ENCODE data around the gene NT5C1B. TPM values are rescaled to one million over a fixed set of nuclear protein-coding genes. Genes with fewer than 3 reads are reported as not detected.

The NT5C1B gene
- polyA plus RNA-seq, 1 donor from 2014 or later, result not detected

- Histone ChIP-seq H3K9me2 (ENCODE audit: insufficient read depth, low read length) (no peaks in the 10 kb centered on the region), H4K20me1 (ENCODE audit: insufficient read depth) (no peaks in the 10 kb centered on the region), H3K27ac (ENCODE audit: low read length) (no peak overlapping the region), H3K4me3 (ENCODE audit: low read length) (no peak overlapping the region), H3K4me2 (ENCODE audit: low read length) (no peak overlapping the region), H3F3A (ENCODE audit: insufficient read depth, low read length, poor library complexity, severe bottlenecking) (no peaks in the 10 kb centered on the region), H3K9me3 (ENCODE audit: low read length) (no peaks in the 10 kb centered on the region), H2AFZ (ENCODE audit: low read depth, low read length) (no peak overlapping the region), H3K79me2 (replicated peaks; ENCODE audit: insufficient read depth, low read length) (no peaks in the 10 kb centered on the region), H3K9ac (ENCODE audit: low read length) (no peak overlapping the region), H3K27me3 (ENCODE audit: insufficient read depth, low read depth, low read length) (no peaks in the 10 kb centered on the region), H3K36me3 (ENCODE audit: insufficient read depth, low read length) (no peaks in the 10 kb centered on the region)
- TF ChIP-seq, protein P1, sequence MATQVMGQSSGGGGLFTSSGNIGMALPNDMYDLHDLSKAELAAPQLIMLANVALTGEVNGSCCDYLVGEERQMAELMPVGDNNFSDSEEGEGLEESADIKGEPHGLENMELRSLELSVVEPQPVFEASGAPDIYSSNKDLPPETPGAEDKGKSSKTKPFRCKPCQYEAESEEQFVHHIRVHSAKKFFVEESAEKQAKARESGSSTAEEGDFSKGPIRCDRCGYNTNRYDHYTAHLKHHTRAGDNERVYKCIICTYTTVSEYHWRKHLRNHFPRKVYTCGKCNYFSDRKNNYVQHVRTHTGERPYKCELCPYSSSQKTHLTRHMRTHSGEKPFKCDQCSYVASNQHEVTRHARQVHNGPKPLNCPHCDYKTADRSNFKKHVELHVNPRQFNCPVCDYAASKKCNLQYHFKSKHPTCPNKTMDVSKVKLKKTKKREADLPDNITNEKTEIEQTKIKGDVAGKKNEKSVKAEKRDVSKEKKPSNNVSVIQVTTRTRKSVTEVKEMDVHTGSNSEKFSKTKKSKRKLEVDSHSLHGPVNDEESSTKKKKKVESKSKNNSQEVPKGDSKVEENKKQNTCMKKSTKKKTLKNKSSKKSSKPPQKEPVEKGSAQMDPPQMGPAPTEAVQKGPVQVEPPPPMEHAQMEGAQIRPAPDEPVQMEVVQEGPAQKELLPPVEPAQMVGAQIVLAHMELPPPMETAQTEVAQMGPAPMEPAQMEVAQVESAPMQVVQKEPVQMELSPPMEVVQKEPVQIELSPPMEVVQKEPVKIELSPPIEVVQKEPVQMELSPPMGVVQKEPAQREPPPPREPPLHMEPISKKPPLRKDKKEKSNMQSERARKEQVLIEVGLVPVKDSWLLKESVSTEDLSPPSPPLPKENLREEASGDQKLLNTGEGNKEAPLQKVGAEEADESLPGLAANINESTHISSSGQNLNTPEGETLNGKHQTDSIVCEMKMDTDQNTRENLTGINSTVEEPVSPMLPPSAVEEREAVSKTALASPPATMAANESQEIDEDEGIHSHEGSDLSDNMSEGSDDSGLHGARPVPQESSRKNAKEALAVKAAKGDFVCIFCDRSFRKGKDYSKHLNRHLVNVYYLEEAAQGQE (IDR thresholded peaks at IDR 0.05; ENCODE audit: borderline replicate concordance), result no peak
- TF ChIP-seq CTCF (IDR thresholded peaks at IDR 0.05; ENCODE audit: poor library complexity, severe bottlenecking) (no peak), SMC3 (conservative IDR thresholded peaks at IDR 0.05; ENCODE audit: poor library complexity) (no peak), EP300 (conservative IDR thresholded peaks at IDR 0.05; ENCODE audit: poor library complexity, severe bottlenecking) (no peak), POLR2AphosphoS5 (IDR thresholded peaks at IDR 0.05) (no peak), RAD21 (conservative IDR thresholded peaks at IDR 0.05) (no peak), MXI1 (conservative IDR thresholded peaks at IDR 0.05; ENCODE audit: poor library complexity, severe bottlenecking) (no peak)
Measured at GRCh38 chr2:18611184-18611583, 21.8 kb upstream of the NT5C1B start.

DNA sequence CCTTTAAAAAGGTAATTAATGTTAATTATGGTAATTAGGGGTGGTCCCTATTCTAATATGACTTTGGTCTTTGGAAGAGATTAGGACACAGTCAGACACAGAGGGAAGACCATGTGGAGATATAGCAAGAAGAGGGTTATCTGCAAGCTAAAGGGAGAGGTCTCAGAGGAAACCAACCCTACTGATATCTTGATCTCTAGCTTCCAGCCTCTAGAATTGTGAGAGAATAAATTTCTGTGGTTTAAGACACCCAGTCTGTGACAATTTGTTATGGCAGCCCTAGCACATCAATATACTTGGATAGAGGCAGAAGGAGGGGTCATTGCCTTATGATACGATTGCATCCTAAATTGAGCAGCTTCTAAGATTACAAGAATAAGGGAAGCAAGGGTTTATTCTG is 21.3 kb upstream of the NT5C1B start:
- Histone ChIP-seq H2AFZ (ENCODE audit: low read depth, low read length) (no peak overlapping the region), H3F3A (ENCODE audit: insufficient read depth, low read length, poor library complexity, severe bottlenecking) (no peaks in the 10 kb centered on the region), H3K27me3 (ENCODE audit: insufficient read depth, low read depth, low read length) (no peaks in the 10 kb centered on the region), H3K27ac (ENCODE audit: low read length) (no peak overlapping the region), H3K9me2 (ENCODE audit: insufficient read depth, low read length) (no peaks in the 10 kb centered on the region), H3K4me2 (ENCODE audit: low read length) (no peak overlapping the region), H3K4me3 (ENCODE audit: low read length) (no peak overlapping the region), H4K20me1 (ENCODE audit: insufficient read depth) (no peaks in the 10 kb centered on the region), H3K79me2 (replicated peaks; ENCODE audit: insufficient read depth, low read length) (no peaks in the 10 kb centered on the region), H3K36me3 (ENCODE audit: insufficient read depth, low read length) (no peaks in the 10 kb centered on the region), H3K9me3 (ENCODE audit: low read length) (no peaks in the 10 kb centered on the region), H3K9ac (ENCODE audit: low read length) (no peak overlapping the region)
- TF ChIP-seq RAD21 (conservative IDR thresholded peaks at IDR 0.05), result no peak

DNA sequence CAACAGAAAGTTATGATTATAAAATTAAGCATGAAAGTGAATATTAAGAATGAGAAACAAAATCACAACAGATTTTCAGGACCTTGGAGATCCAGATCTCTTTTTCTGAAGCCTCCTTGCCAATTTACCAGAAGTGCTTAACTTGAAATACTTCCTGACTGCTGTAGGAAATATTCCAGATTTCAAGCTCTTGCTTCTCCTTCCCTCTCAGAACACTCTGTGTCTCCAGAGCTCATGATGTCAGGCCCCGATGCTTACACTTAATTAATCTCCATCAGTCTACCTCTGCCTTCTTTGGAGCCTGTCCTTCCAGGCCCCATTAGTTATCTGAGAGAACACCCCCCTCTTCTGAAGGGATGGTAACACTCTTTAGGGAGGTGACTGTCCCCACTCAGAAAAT is 20.7 kb upstream of the NT5C1B start:
- Histone ChIP-seq H3K9me2 (ENCODE audit: insufficient read depth, low read length) (no peaks in the 10 kb centered on the region), H3K4me2 (ENCODE audit: low read length) (no peak overlapping the region), H2AFZ (ENCODE audit: low read depth, low read length) (no peak overlapping the region), H3K9ac (ENCODE audit: low read length) (no peak overlapping the region), H3K9me3 (ENCODE audit: low read length) (no peaks in the 10 kb centered on the region), H4K20me1 (ENCODE audit: insufficient read depth) (no peaks in the 10 kb centered on the region), H3K4me3 (ENCODE audit: low read length) (no peak overlapping the region), H3K79me2 (replicated peaks; ENCODE audit: insufficient read depth, low read length) (no peaks in the 10 kb centered on the region), H3F3A (ENCODE audit: insufficient read depth, low read length, poor library complexity, severe bottlenecking) (no peaks in the 10 kb centered on the region), H3K36me3 (ENCODE audit: insufficient read depth, low read length) (no peaks in the 10 kb centered on the region), H3K27ac (ENCODE audit: low read length) (no peak overlapping the region), H3K27me3 (ENCODE audit: insufficient read depth, low read depth, low read length) (no peaks in the 10 kb centered on the region)
- TF ChIP-seq, protein P1 (IDR thresholded peaks at IDR 0.05; ENCODE audit: borderline replicate concordance), result no peak
- TF ChIP-seq RAD21 (conservative IDR thresholded peaks at IDR 0.05) (no peak), EZH2 (IDR thresholded peaks at IDR 0.05; ENCODE audit: borderline replicate concordance, insufficient read depth, low read length, poor library complexity, severe bottlenecking) (no peak), SMC3 (conservative IDR thresholded peaks at IDR 0.05; ENCODE audit: poor library complexity) (no peak), POLR2AphosphoS5 (IDR thresholded peaks at IDR 0.05) (no peak), TAF1 (IDR thresholded peaks at IDR 0.05; ENCODE audit: low read depth) (no peak), CTCF (IDR thresholded peaks at IDR 0.05; ENCODE audit: poor library complexity, severe bottlenecking) (no peak)

All from neural cell (in vitro differentiated cells).